Natural killer cell treated with Interleukin-12 subunit alpha and Interleukin-12 subunit beta and Interleukin-15 and Interleukin-18, amount 100 ng/mL, for 72 hours (primary cell): ENCODE results near the gene PICK1. TPM values are rescaled to one million over a fixed set of nuclear protein-coding genes. Genes with fewer than 3 reads are reported as not detected.

Experiments
- total RNA-seq, 2 donors: library from RNA; stranded (reverse); gene quantifications; one replicate each; pipeline ENCODE4 v1.2.3, GENCODE V29; 2022

The PICK1 gene
- total RNA-seq, 2 donors from 2014 or later: 14.8 to 18.8 TPM

Other genes starting within 250 kb of the PICK1 start
- 10 to 100 TPM; 11.5 to 12.3 TPM for gene GCAT, start 249.5 kb upstream of the PICK1 start, total RNA-seq
- not detected for gene GALR3, start 234.0 kb upstream of the PICK1 start, total RNA-seq
- 10 to 100 TPM; 23.2 to 42.2 TPM for gene ANKRD54, start 213.1 kb upstream of the PICK1 start, total RNA-seq
- 100 to 1,000 TPM; 271 to 340 TPM for gene EIF3L, start 208.0 kb upstream of the PICK1 start, total RNA-seq
- 10 to 100 TPM; 21.3 to 24.5 TPM for gene MICALL1, start 151.1 kb upstream of the PICK1 start, total RNA-seq
- gene C22orf23, start 103.8 kb upstream of the PICK1 start, total RNA-seq: under 1 TPM in 1 of 2 donors, not detected in 1; 0.33 TPM
- gene POLR2F, start 103.7 kb upstream of the PICK1 start, total RNA-seq: 10 to 100 TPM; 65.2 to 96.3 TPM
- gene SOX10, start 72.8 kb upstream of the PICK1 start, total RNA-seq: not detected
- gene SLC16A8, start 26.8 kb downstream of the PICK1 start, total RNA-seq: under 1 TPM in 1 of 2 donors, not detected in 1; 0.50 TPM
- under 1 TPM; 0.40 to 0.84 TPM for gene BAIAP2L2, start 53.3 kb downstream of the PICK1 start, total RNA-seq
- gene PLA2G6, start 124.4 kb downstream of the PICK1 start, total RNA-seq: 10 to 100 TPM; 24.5 to 40.1 TPM
- gene MAFF, start 144.6 kb downstream of the PICK1 start, total RNA-seq: 10 to 100 TPM; 19.7 to 43.0 TPM
- gene TMEM184B, start 215.6 kb downstream of the PICK1 start, total RNA-seq: 10 to 100 TPM; 59.4 to 59.8 TPM